IPS-18c (cell line): ENCODE results near the gene STX1B.

Source experiments
- H3K4me3 ChIP-seq: 2 replicates; pipeline ENCODE4 v1.7.0; 2013; ENCODE audit warnings: low read depth, mild to moderate bottlenecking, low read length, moderate library complexity; ENCODE audit not compliant: insufficient read depth
- H3K9me3 ChIP-seq: one replicate; pipeline ENCODE4 v1.6.1; 2013; ENCODE audit warnings: mild to moderate bottlenecking, low read length, moderate library complexity; ENCODE audit not compliant: control insufficient read depth, insufficient read depth

Gene STX1B

DNA sequence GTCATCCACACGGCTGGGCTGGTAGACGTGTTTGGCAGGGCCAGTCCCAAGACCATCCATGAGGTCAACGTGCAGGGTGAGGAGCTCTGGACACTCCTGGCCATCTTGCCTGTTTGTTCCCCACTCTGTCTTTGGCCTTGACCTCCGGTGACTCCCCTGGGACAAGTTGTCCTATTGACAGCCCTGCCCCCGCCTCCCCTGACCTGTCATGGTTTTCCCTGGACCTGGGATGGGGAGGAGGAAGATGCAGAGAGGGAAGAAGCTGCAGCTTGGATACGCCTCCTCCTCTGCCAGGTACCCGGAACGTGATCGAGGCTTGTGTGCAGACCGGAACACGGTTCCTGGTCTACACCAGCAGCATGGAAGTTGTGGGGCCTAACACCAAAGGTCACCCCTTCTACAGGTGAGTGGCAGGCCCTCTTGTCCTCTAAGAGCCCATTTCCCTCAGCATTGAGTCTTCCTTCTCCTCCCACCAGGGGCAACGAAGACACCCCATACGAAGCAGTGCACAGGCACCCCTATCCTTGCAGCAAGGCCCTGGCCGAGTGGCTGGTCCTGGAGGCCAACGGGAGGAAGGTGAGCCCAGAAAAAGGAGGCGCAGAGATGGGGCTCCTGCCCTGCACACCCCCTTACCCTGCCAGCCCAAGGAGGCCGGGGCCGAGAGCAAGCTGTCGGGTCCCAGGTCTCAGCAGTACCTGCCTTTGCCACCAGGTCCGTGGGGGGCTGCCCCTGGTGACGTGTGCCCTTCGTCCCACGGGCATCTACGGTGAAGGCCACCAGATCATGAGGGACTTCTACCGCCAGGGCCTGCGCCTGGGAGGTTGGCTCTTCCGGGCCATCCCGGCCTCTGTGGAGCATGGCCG is 24.1 kb downstream of the STX1B start:
- no peak overlapping the region for H3K4me3 ChIP-seq
- H3K9me3 ChIP-seq: no peaks in the 10 kb centered on the region

DNA sequence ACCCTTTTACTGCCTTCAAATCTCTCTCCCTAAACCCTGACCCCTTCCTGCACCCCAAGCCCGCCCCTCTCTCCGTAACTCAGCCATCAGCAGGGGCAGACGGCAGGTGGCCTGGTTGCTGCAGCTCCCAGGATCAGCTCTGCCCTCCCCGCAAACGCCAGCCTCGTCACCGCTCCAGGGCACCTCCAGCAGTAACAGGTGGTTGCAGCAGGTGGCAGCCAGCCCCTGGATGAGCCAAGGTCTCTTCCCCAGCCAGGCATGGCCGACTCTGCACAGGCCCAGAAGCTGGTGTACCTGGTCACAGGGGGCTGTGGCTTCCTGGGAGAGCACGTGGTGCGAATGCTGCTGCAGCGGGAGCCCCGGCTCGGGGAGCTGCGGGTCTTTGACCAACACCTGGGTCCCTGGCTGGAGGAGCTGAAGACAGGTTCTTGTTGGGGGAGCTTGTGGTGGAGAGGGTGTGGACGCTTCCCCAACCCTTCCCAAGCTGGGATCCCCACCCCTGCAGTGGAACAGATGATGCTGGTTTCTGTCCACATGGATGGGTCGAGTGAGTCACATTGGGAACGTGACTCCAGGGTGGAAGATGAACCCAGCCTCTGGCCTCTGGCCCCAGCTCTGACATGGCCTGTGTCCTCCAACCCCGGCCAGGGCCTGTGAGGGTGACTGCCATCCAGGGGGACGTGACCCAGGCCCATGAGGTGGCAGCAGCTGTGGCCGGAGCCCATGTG is 24.9 kb downstream of the STX1B start:
- H3K9me3 ChIP-seq: no peaks in the 10 kb centered on the region
- H3K4me3 ChIP-seq: peak overlapping the region; percentile 46; the same call in 1 of the 2 replicates

DNA sequence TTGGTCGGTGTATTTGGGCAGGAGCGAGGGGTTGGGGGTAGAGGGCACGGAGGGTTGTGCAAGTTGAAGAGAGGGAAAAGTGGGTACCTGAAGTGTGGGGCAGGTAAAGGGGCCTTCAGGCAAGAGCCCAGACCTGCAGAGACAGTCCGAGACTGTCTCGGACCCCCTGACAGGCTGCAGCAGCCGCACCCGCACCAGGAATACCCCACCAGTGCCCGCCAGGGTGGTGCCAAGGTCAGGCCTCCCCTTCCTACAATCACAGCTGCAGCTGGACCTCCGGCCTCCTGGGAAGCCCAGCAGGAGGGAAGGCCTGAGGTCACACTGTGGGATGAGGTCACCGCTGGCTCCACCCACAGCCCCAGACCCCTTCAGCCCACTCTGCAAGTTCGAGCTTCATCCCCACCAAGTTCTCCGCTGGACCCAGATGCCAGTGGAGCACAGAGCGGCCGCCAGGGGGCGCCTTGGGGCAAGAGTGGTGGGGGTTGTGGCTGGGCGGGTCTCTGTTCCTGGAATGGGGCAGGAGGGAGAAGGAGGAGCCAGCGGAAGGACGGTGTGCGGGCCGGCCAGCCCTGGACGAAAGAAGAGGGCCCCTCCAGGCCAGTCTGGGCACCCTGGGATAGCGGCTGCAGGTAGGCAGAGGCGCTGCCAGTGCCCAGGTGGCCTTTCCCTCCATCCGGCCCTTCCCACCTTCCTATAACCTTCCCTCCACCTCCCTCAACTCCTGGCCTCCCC is 25.6 kb downstream of the STX1B start, which contains the start of gene HSD3B7:
TSS of gene HSD3B7 (plus strand) at position 539 of the 732 bp plus-strand sequence. CDS start 452 bp downstream, outside the sequence.
- H3K9me3 ChIP-seq: no peaks in the 10 kb centered on the region
- H3K4me3 ChIP-seq: peak within 1 kb of the TSS; percentile 46; the same call in 1 of the 2 replicates

DNA sequence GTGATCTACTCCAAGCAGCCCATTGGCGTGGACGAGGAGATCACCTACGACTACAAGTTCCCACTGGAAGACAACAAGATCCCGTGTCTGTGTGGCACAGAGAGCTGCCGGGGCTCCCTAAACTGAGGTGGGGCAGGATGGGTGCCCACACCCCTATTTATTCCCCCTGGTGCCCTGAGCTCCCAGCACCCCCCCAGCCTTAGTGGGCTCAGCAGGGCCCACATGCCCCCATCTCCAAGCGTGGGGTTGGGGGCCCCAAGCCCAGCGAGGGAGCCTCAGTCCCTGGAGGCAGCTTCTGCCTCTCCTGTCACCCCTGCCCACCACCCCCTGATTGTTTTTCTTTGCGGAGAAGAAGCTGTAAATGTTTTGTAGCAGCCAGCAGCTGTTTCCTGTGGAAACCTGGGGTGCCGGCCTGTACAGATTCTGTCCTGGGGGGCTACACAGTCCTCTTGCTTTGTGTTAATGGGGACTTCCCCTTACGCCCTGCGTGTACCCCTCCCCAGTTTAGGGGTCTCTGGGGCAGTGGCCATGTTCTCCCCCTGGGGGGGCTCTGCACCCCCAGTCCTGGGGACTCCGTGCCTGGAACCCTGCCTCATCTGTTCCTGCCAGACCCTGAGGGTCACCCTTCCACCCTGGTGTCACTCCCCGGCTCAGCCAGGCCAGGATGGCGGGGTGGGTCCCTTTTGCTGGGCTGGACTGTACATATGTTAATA is 26.4 kb downstream of the STX1B start:
- no peak overlapping the region for H3K4me3 ChIP-seq
- no peaks in the 10 kb centered on the region for H3K9me3 ChIP-seq

DNA sequence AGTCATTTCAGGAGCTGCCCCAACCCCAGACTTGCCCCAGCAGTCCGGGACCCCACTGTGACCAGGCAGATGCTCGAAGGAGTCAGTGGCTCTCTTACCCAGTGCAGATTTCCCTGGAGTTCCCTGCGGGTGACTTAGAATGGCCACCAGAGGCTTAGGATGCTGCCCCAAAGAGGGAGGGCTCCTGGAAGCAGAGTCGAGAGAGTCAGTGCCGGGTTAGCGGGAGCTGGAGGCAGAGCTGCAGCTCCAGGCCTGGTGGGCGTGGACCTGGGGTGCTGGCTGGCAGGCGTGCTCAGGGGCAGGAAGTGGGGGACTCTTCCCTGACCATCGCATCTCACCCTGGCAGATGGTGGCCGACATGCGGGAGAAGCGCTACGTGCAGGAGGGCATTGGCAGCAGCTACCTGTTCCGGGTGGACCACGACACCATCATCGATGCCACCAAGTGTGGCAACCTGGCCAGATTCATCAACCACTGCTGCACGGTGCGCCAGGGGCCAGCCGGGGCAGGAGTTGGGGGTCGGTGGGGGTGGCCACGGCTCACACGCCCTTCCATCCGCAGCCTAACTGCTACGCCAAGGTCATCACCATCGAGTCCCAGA is 27.0 kb downstream of the STX1B start:
- Histone ChIP-seq H3K4me3 (no peak overlapping the region), H3K9me3 (no peaks in the 10 kb centered on the region)

DNA sequence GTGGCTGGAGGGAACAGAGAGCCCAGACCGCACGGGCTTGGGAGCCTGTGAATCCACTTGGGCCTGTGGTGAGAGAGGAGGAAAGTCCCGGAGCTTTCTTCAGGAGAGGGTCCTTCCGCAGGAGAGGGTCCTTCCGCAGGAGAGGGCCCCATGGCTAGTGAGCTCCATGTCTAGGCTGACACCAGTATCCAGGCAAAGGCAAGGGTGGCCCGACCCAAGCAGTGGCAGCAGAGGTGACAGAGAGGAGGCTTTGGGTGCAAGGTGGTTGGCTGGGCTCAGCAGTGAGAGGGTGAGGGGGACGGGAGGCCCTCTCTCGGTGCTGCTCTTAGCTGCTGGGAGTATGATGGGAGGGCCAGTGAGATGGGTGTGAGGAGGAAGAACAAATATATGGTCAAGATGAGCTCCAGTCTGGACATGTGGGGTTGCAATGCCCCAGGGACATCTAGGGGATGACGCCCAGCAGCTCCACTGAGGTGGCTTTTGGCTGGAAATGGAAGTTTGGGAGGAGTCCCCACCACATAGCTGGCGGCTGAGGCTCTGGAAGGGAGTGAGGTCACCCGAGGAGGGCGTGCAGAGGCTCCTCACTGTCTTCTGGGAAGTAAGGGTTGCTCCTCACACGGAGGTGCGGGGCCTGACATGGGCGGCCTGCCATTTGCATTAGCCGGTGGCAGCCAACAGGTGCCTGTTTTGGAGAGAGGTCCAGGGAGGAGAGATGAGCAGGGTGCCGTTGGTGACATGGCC is 27.7 kb downstream of the STX1B start:
- Histone ChIP-seq H3K4me3 (no peak overlapping the region), H3K9me3 (no peaks in the 10 kb centered on the region)

DNA sequence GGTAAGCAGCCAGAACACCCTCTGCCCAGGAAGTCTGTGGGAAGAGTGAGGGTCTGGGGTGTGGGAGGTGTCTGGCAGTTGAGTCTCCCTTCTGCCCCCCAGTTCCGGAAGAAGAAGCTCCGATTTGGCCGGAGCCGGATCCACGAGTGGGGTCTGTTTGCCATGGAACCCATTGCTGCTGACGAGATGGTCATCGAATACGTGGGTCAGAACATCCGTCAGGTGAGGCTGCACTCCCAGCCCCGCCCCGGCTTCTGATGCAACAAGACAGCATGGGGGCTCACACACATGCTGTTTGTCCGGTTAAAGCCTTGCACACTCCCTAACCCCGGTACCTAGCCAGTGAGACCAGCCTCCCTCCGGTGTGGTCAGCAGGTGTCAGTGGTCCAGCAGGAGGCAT is 29.5 kb downstream of the STX1B start:
- H3K4me3 ChIP-seq: no peak overlapping the region
- no peaks in the 10 kb centered on the region for H3K9me3 ChIP-seq

DNA sequence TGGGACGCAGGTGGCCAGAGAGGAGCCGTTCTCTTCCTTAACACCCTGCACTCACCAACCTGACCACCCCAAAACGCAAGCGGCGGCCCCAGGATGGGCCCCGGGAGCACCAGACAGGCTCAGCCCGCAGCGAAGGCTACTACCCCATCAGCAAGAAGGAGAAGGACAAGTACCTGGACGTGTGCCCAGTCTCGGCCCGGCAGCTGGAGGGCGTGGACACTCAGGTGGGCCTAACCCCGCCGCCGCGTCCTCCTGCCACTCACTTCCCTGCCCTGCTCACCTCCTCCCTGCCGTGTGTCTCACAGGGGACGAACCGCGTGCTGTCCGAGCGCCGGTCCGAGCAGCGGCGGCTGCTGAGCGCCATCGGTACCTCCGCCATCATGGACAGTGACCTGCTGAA is 30.0 kb downstream of the STX1B start:
- H3K4me3 ChIP-seq: no peak overlapping the region
- H3K9me3 ChIP-seq: no peaks in the 10 kb centered on the region

DNA sequence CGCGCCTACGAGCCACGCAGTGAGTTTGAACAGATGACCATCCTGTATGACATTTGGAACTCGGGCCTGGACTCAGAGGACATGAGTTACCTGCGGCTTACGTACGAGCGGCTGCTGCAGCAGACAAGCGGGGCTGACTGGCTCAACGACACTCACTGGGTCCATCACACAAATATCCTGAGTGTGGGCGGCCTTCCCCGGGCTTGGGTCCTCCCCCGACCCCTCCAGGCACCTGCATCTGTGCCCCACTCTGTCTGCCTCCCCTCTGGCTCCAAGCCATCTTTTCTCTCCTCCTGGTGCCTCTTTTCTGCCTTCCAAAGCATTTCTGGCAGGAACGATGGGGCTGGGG is 30.4 kb downstream of the STX1B start:
- H3K4me3 ChIP-seq: no peak overlapping the region
- H3K9me3 ChIP-seq: no peaks in the 10 kb centered on the region

DNA sequence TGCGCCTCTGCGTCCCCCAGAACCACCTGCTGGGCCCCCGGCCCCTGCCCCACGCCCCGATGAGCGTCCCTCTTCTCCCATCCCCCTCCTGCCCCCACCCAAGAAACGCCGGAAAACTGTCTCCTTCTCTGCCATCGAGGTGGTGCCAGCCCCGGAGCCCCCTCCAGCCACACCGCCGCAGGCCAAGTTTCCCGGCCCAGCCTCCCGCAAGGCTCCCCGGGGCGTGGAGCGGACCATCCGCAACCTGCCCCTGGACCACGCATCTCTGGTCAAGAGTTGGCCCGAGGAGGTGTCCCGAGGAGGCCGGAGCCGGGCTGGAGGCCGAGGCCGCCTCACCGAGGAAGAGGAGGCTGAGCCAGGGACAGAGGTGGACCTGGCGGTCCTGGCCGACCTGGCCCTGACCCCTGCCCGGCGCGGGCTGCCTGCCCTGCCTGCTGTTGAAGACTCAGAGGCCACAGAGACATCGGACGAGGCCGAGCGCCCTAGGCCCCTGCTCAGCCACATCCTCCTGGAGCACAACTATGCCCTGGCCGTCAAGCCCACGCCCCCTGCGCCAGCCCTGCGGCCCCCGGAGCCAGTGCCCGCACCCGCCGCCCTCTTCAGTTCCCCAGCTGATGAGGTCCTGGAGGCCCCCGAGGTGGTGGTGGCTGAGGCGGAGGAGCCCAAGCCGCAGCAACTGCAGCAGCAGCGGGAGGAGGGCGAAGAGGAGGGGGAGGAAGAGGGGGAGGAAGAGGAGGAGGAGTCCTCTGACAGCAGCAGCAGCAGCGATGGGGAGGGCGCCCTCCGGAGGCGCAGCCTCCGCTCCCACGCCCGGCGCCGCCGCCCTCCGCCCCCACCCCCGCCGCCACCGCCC is 31.0 kb downstream of the STX1B start:
- Histone ChIP-seq H3K4me3 (no peak overlapping the region), H3K9me3 (no peaks in the 10 kb centered on the region)

DNA sequence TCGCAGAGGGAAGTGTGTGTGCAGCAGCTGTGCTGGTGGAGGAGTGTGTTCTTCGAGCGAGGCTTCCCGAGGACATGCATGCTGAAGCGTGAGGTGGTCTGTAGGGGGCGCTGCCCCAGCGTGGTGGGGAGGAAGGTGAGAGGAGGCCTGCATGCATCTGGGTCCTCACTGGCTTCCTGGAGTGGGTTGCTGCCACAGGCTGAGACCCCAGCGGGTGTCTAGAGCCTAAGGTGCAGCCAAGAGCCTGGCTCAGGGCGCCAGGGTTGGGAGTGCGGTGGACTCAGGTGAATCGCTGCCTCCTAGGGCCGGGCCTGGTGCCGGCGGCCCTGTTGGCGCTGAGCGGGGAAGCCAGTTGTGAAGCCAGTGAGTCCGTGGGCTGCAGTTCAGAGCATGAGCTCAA is 32.9 kb downstream of the STX1B start:
- H3K9me3 ChIP-seq: no peaks in the 10 kb centered on the region
- no peak overlapping the region for H3K4me3 ChIP-seq

DNA sequence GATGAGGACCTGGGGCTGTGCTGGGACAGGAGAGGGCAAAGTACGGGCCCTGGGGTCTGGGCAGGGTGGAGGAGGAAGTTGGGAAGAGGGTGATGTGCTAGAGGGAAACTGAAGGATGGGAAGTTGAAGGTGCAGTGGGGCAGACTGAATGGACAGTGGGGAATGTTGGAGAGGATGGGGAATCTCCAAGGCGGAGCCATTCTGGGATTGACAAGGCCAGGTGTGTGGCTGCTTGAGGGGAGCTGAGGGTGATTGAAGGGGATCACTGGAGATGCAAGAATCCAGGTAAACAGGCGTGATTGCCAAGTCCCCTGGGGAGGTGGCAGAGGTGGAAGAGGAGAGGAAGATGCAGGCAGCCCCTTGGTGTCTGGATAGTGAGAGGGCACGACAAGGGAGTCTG is 34.0 kb downstream of the STX1B start:
- H3K4me3 ChIP-seq: no peak overlapping the region
- no peaks in the 10 kb centered on the region for H3K9me3 ChIP-seq

DNA sequence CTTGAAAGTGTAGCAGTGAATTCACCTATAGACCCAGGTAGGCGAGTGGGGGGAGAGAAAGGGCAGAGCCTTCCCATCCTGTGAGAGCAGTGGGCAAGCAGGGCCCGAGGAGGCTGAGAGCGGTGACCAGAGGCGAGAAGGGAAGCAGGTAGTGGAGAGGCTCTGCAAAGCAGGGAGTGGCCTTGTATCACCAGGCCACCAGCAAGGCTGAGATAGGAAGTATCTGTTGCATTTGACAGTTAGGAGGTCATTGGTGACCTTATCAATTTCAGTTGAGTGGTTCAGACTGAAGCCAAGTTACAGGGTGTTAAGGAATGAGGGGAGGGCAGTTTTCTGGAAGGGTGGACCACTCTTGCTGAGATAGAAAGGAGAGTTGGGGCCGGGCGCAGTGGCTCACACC is 36.1 kb downstream of the STX1B start:
- no peak overlapping the region for H3K4me3 ChIP-seq
- H3K9me3 ChIP-seq: no peaks in the 10 kb centered on the region

DNA sequence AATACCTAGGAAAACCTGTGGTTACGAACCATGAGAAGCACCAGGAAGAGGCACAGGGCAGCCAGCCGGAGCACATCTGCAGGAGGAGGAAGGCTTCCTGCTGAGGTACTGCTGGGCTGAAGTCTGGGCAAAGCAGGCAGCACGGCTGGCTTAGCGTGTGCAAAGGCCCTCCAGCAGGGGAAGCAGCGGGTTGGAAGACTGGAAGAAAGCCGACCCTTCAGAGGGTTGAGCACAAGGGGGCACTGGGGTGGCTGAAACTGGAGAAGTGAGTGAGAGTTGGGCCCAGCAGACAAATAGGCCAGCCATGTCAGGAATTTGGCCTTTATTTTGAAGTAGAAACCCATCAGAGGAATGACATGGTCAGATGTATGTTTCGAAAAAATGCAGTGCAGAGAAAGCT is 37.6 kb downstream of the STX1B start:
- Histone ChIP-seq H3K9me3 (no peaks in the 10 kb centered on the region), H3K4me3 (no peak overlapping the region)

DNA sequence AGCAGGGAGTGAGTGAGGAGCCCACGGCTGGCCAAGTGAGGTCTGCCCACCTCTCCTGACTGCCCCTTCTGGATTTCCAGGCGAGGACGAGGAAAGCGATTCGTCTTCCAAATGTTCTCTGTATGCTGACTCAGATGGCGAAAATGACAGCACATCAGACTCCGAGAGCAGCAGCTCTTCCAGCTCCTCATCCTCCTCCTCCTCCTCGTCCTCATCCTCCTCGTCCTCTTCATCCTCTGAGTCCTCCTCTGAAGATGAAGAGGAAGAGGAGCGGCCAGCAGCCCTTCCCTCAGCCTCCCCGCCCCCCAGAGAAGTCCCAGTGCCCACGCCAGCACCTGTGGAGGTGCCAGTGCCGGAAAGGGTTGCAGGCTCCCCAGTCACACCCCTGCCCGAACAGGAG is 39.1 kb downstream of the STX1B start:
- Histone ChIP-seq H3K9me3 (no peaks in the 10 kb centered on the region), H3K4me3 (no peak overlapping the region)
